Tibial nerve (tissue), 4 donors: ENCODE measurements around the gene RIMKLA. TPM values are rescaled to one million over a fixed set of nuclear protein-coding genes. Genes with fewer than 3 reads are reported as not detected.

Experiments used
- DNase-seq, 2 donors: peaks; one replicate each; pipeline ENCODE4 v3.0.0-alpha.2; 2019; ENCODE audit warnings: low spot score in 2 of 2
- H3K27ac ChIP-seq, 4 donors: fragments of 200-600 bp; sonication (generic) in 3 of 4; one replicate each; pipeline ENCODE4 v1.5.1; 2017 to 2019; ENCODE audit warnings: mild to moderate bottlenecking in 1 of 4
- H3K27me3 ChIP-seq, 2 donors: fragments of 200-600 bp; sonication (generic) in 1 of 2; one replicate each; pipeline versions ENCODE4 v1.5.1 to v1.6.0; 2017 to 2019
- H3K36me3 ChIP-seq, 3 donors: fragments of 200-600 bp; sonication (generic); one replicate each; pipeline ENCODE4 v1.5.1; 2018 to 2019
- H3K4me1 ChIP-seq, 4 donors: fragments of 200-600 bp; sonication (generic) in 3 of 4; one replicate each; pipeline ENCODE4 v1.5.1; 2017 to 2019
- H3K4me3 ChIP-seq, 4 donors: fragments of 200-600 bp; sonication (generic) in 3 of 4; one replicate each; pipeline ENCODE4 v1.5.1; 2017 to 2019; ENCODE audit warnings: mild to moderate bottlenecking in 1 of 4, moderate library complexity in 1 of 4
- H3K9me3 ChIP-seq, 4 donors: fragments of 200-600 bp; sonication (generic) in 3 of 4; one replicate each; pipeline ENCODE4 v1.5.1; 2017 to 2019
- EP300 ChIP-seq, 2 donors: sonication (generic); formaldehyde crosslinking; IDR thresholded peaks; one replicate each; pipeline ENCODE4 v1.6.1; 2017; ENCODE audit warnings: antibody characterized with exemption in 2 of 2, mild to moderate bottlenecking in 1 of 2
- POLR2A ChIP-seq, 2 donors: fragments of 450-650 bp; IDR thresholded peaks; one replicate each; pipeline ENCODE4 v1.6.1; 2017; ENCODE audit warnings: antibody characterized with exemption in 2 of 2, mild to moderate bottlenecking in 2 of 2, moderate library complexity in 2 of 2
- WGBS, 2 donors: methylation state at CpG; one replicate each; pipeline ENCODE4 v1.1.5; 2018; 5-methylcytosine and 5-hydroxymethylcytosine counted together
- total RNA-seq, 4 donors: library from RNA; depleted of rRNA; stranded (reverse); fragments of >200 nt; gene quantifications; one replicate each; pipeline ENCODE4 v1.1.0, GENCODE V29; 2016
- TF ChIP-seq, protein P1 (sequence below), 5 experiments: fragments of 200-600 bp in 3 of 5; fragments of 450-650 bp in 2 of 5; sonication (generic) in 3 of 5; IDR thresholded peaks; one replicate each; pipeline ENCODE4 v1.5.1; 2016 to 2019; ENCODE audit warnings: antibody characterized with exemption in 5 of 5, mild to moderate bottlenecking in 3 of 5, moderate library complexity in 2 of 5

RIMKLA gene
- total RNA-seq, 4 donors from 2014 or later: 0.30 to 3.1 (median 2.2) TPM; not detected in 1

DNA sequence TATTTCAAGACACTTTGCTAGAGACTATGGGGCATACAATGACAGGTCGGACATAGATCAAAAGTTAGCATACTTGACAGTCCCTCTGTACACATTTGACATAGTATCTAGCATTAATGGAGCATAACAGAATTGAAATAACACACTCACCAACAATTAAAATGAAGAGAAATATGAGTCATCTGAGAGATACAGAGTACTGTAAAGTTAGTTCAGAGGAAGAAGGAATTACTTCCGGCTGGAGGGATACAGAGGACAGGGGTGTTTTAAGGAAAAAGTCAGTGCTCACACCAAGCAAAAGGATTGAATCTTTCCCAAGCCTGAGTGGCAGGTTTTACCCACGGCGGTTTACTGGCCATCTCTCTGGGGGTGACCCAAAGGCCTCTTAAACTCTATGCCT lies 72.8 kb downstream of the RIMKLA start:
- H3K9me3 ChIP-seq: no peaks in the 10 kb centered on the region
- no peak for DNase-seq
- peaks cover 0 to 5% (median 0%) of the 10 kb centered on the region in 3 donors for H3K36me3 ChIP-seq
- WGBS, 2 donors: 82 to 83% methylated on average over 4 of the region's 4 CpGs
- H3K27me3 ChIP-seq: no peaks in the 10 kb centered on the region
- TF ChIP-seq, protein P1, sequence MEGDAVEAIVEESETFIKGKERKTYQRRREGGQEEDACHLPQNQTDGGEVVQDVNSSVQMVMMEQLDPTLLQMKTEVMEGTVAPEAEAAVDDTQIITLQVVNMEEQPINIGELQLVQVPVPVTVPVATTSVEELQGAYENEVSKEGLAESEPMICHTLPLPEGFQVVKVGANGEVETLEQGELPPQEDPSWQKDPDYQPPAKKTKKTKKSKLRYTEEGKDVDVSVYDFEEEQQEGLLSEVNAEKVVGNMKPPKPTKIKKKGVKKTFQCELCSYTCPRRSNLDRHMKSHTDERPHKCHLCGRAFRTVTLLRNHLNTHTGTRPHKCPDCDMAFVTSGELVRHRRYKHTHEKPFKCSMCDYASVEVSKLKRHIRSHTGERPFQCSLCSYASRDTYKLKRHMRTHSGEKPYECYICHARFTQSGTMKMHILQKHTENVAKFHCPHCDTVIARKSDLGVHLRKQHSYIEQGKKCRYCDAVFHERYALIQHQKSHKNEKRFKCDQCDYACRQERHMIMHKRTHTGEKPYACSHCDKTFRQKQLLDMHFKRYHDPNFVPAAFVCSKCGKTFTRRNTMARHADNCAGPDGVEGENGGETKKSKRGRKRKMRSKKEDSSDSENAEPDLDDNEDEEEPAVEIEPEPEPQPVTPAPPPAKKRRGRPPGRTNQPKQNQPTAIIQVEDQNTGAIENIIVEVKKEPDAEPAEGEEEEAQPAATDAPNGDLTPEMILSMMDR (IDR thresholded peaks at IDR 0.05): no peak
- no peak for TF ChIP-seq EP300 (IDR thresholded peaks at IDR 0.05)
- TF ChIP-seq POLR2A (IDR thresholded peaks at IDR 0.05): no peak
- H3K4me1 ChIP-seq: peaks cover 0 to 24% (median 9%) of the 10 kb centered on the region in 4 donors
- H3K27ac ChIP-seq: no peak overlapping the region
- H3K4me3 ChIP-seq: no peak overlapping the region

DNA sequence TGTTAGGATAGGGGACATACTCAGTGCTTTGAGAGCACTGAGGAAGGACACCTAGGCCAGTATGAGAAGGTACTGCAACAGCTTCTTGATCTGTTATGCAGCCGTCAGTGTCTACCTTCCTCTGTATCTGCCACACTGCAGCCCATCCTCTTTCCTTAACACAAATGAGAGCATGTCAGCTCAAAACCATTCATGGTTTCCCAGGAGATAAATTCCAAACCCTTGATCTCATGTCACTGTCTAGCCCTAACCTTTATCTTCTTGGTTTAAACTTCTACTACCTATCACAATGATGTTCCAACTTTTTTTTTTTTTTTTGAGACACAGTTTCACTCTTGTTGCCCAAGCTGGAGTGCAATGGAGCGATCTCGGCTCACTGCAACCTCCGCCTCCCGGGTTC lies 73.8 kb downstream of the RIMKLA start:
- no peak overlapping the region for H3K27ac ChIP-seq
- H3K27me3 ChIP-seq: no peaks in the 10 kb centered on the region
- H3K4me1 ChIP-seq: peaks cover 0 to 24% (median 9%) of the 10 kb centered on the region in 4 donors
- no peak for DNase-seq
- WGBS, 2 donors: 94 to 96% methylated on average over 5 of the region's 5 CpGs
- TF ChIP-seq, protein P1 (IDR thresholded peaks at IDR 0.05): no peak
- TF ChIP-seq POLR2A (IDR thresholded peaks at IDR 0.05) (no peak), EP300 (IDR thresholded peaks at IDR 0.05) (no peak)
- no peak overlapping the region for H3K4me3 ChIP-seq
- H3K36me3 ChIP-seq: peaks cover 0 to 15% (median 0%) of the 10 kb centered on the region in 3 donors
- H3K9me3 ChIP-seq: no peaks in the 10 kb centered on the region

DNA sequence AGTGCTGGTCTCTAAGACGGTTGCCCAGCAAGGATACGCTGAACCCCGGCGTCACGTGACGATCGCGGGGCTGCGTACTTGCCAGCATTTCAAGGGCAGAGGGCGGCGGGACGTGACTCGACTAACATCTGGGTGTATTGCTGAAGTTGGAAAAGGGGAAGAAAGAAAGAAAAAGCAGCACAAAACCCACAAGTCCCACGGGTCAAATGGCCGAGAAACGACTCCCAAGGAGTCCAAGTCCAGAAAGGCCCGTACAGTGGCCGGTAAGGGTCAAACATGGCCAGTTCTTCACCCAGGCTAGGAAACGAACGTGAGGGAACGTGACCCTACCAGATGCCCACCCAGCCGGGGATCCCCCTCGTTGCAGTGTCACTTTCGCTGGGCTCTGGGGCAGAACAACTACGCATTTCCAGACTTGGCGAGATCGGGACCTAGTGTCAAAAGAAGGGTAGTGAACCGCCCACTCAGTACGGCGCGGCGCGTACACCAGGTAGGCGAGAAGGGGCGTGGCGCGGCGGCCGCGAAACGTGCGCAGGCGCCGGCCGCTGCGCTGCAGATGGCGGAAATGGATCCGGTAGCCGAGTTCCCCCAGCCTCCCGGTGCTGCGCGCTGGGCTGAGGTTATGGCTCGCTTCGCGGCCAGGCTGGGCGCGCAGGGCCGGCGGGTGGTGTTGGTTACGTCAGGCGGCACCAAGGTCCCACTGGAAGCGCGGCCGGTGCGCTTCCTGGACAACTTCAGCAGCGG lies 75.6 kb downstream of the RIMKLA start, which contains the start of the genes PPCS and ZMYND12:
TSS of gene PPCS (plus strand) at position 534 of the 744 bp plus-strand sequence. CDS start at position 557, 23 bp downstream.
TSS of gene ZMYND12 (minus strand) at position 13 of the 744 bp plus-strand sequence. CDS start 25 bp downstream, outside the sequence.
- Histone ChIP-seq H3K27ac (peak within 1 kb of the TSS; percentile 70 to 93 (median 92)), H3K4me1 (peaks cover 0 to 24% (median 9%) of the 10 kb centered on the region in 4 donors), H3K4me3 (peak within 1 kb of the TSS; percentile 61 to 96 (median 90)), H3K9me3 (no peaks in the 10 kb centered on the region), H3K36me3 (peaks cover 0 to 29% (median 0%) of the 10 kb centered on the region in 3 donors), H3K27me3 (no peaks in the 10 kb centered on the region)
- DNase-seq: peak; percentile 77 to 89
- WGBS, 2 donors: 0% methylated on average over 36 to 42 of the region's 66 CpGs
- peak in 1 of 2 donors; percentile 82 for TF ChIP-seq EP300 (IDR thresholded peaks at IDR 0.05)
- TF ChIP-seq, protein P1 (IDR thresholded peaks at IDR 0.05): peak in 2 of 5 experiments; percentile 64 to 70
- peak in 1 of 2 donors; percentile 39 for TF ChIP-seq POLR2A (IDR thresholded peaks at IDR 0.05)

DNA sequence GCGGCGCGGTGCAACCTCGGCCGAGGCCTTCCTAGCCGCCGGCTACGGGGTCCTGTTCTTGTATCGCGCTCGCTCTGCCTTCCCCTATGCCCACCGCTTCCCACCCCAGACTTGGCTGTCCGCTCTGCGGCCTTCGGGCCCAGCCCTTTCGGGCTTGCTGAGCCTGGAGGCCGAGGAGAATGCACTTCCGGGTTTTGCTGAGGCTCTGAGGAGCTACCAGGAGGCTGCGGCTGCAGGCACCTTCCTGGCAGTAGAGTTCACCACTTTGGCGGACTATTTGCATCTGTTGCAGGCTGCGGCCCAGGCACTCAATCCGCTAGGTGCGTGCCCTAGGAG lies 76.1 kb downstream of the RIMKLA start:
- Histone ChIP-seq H3K9me3 (no peaks in the 10 kb centered on the region), H3K4me1 (peaks cover 0 to 24% (median 9%) of the 10 kb centered on the region in 4 donors), H3K36me3 (peaks cover 0 to 33% (median 0%) of the 10 kb centered on the region in 3 donors), H3K27ac (peak overlapping the region; percentile 70 to 93 (median 92)), H3K27me3 (no peaks in the 10 kb centered on the region), H3K4me3 (peak overlapping the region; percentile 61 to 96 (median 90))
- no peak for TF ChIP-seq POLR2A (IDR thresholded peaks at IDR 0.05)
- 3 to 5% methylated on average over 7 to 18 of the region's 23 CpGs for WGBS, 2 donors
- DNase-seq: peak in 1 of 2 donors; percentile 18

DNA sequence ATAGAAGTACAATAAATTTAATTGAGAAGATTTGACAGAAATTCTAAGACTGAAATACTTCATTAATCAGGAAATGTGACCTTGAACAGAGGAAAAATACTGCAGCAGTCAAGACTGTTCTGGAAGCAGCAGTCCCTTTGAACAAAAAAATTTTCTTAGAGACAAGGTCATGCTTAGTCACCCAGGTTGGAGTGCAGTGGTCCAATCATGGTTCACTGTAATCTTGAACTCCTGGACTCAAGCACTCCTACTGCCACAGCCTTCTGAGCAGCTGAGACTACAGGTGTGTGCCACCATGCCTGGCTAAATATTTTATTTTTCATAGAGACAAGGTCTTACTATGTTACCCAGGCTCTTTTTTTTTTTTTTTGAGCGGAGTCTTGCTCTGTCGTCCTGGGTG lies 80.6 kb downstream of the RIMKLA start:
- no peak overlapping the region for H3K4me3 ChIP-seq
- H3K9me3 ChIP-seq: no peaks in the 10 kb centered on the region
- no peak for DNase-seq
- peaks cover 0 to 35% (median 17%) of the 10 kb centered on the region in 4 donors for H3K4me1 ChIP-seq
- no peak overlapping the region for H3K27ac ChIP-seq
- TF ChIP-seq EP300 (IDR thresholded peaks at IDR 0.05) (no peak), POLR2A (IDR thresholded peaks at IDR 0.05) (no peak)
- TF ChIP-seq, protein P1 (IDR thresholded peaks at IDR 0.05): no peak
- H3K27me3 ChIP-seq: no peaks in the 10 kb centered on the region
- WGBS, 2 donors: 75 to 93% methylated on average over 2 of the region's 2 CpGs
- peaks cover 0 to 33% (median 0%) of the 10 kb centered on the region in 3 donors for H3K36me3 ChIP-seq
